Testis (tissue), 3 donors: Measurements from ENCODE around the gene PSMC3. TPM values are rescaled to one million over a fixed set of nuclear protein-coding genes. Genes with fewer than 3 reads are reported as not detected.
A peak's percentile ranks its signal among the peaks of the same experiment; 100 is the strongest.

Experiments
- DNase-seq: peaks from one replicate; pipeline ENCODE4 v3.0.0-alpha.2; 2019
- H3K27ac ChIP-seq, 2 donors: fragments of 200-600 bp; sonication (generic); one replicate each; pipeline ENCODE4 v1.5.1; 2019
- H3K27me3 ChIP-seq: fragments of 200-600 bp; sonication (generic); one replicate; pipeline ENCODE4 v1.5.1; 2019
- H3K36me3 ChIP-seq: fragments of 200-600 bp; sonication (generic); one replicate; pipeline ENCODE4 v1.5.1; 2017; ENCODE audit warnings: low read depth; ENCODE audit errors: missing control alignments
- H3K4me1 ChIP-seq: fragments of 200-600 bp; sonication (generic); one replicate; pipeline ENCODE4 v1.5.1; 2019
- H3K4me3 ChIP-seq, 2 donors: fragments of 200-600 bp; sonication (generic); one replicate each; pipeline ENCODE4 v1.5.1; 2017 to 2019
- H3K9me3 ChIP-seq: fragments of 200-600 bp; sonication (generic); one replicate; pipeline ENCODE4 v1.5.1; 2017
- CTCF ChIP-seq, 3 experiments: fragments of 450-650 bp in 2 of 3; fragments of 200-600 bp in 1 of 3; sonication (generic) in 1 of 3; IDR thresholded peaks; one replicate each; pipeline ENCODE4 v1.5.1; 2016 to 2019; ENCODE audit warnings: antibody characterized with exemption in 3 of 3, mild to moderate bottlenecking in 2 of 3, moderate library complexity in 1 of 3
- POLR2A ChIP-seq: fragments of 450-650 bp; IDR thresholded peaks from one replicate; pipeline ENCODE4 v1.6.1; 2017; ENCODE audit warnings: antibody characterized with exemption, mild to moderate bottlenecking, moderate library complexity
- WGBS, 2 donors: methylation state at CpG; one replicate each; pipeline ENCODE4 v1.1.5; 2018; 5-methylcytosine and 5-hydroxymethylcytosine counted together
- intact Hi-C: fragments of 100-400 bp; cut with DNase I; formaldehyde crosslinking; loops from one replicate; pipeline ENCODE4 v1.15.1; 2023; ENCODE audit warnings: low total_unique reads
- polyA plus RNA-seq: library from polyadenylated mRNA; stranded (reverse); fragments of 350-450 nt; fragmentation: Illumina TruSeq; extraction: RNeasy Lipid Tissue Mini Kit (QIAGEN cat#74804); gene quantifications from one replicate; pipeline ENCODE4 v1.2.3, GENCODE V29; 2014; ENCODE audit warnings: low read depth, low replicate concordance; ENCODE audit not compliant: insufficient read depth
- total RNA-seq, 2 donors: library from RNA; depleted of rRNA; stranded (reverse); fragments of >200 nt; gene quantifications; one replicate each; pipeline ENCODE4 v1.2.3, GENCODE V29; 2016

The PSMC3 gene
- total and polyA plus RNA-seq, 3 donors from 2014 or later: 98.1 to 228 (median 108) TPM

GRCh38 chr11:47378836-47379170, 47.4 kb downstream of the PSMC3 start:
- Histone ChIP-seq H3K27me3 (no peaks in the 10 kb centered on the region), H3K9me3 (no peaks in the 10 kb centered on the region), H3K4me3 (no peak overlapping the region), H3K36me3 (no peaks in the 10 kb centered on the region), H3K27ac (no peak overlapping the region), H3K4me1 (no peaks in the 10 kb centered on the region)
- DNase-seq: no peak
- intact Hi-C loops: loop anchor here (10.0 kb wide), 1 partner anchor 76 kb away; no protein-coding TSS in a partner anchor
- no peak for TF ChIP-seq CTCF (IDR thresholded peaks at IDR 0.05)
- TF ChIP-seq POLR2A: no peak

GRCh38 chr11:47378010-47378835, 48.0 kb downstream of the PSMC3 start, which contains the start of gene SPI1:
Gene SPI1, minus strand, starts transcription at chr11:47378547. Its CDS starts 194 bp downstream, at chr11:47378353.
- TF ChIP-seq CTCF (IDR thresholded peaks at IDR 0.05) (no peak), POLR2A (no peak)
- H3K4me3 ChIP-seq: peak within 1 kb of the TSS in 1 of 2 donors; percentile 17
- H3K27ac ChIP-seq: peak within 1 kb of the TSS; percentile 11 to 56
- no peaks in the 10 kb centered on the region for H3K9me3 ChIP-seq
- intact Hi-C loops: loop anchor here (10.0 kb wide), 1 partner anchor 77 kb away; no protein-coding TSS in a partner anchor
- H3K36me3 ChIP-seq: no peaks in the 10 kb centered on the region
- 80 to 83% methylated on average over 7 to 31 of the region's 31 CpGs for WGBS, 2 donors
- DNase-seq: peak; percentile 47
- H3K27me3 ChIP-seq: no peaks in the 10 kb centered on the region
- no peaks in the 10 kb centered on the region for H3K4me1 ChIP-seq

GRCh38 chr11:47377571-47378009, 48.6 kb downstream of the PSMC3 start:
- Histone ChIP-seq H3K4me3 (peak overlapping the region in 1 of 2 donors; percentile 17), H3K36me3 (no peaks in the 10 kb centered on the region), H3K27ac (peak overlapping the region; percentile 11 to 56), H3K27me3 (no peaks in the 10 kb centered on the region), H3K9me3 (no peaks in the 10 kb centered on the region), H3K4me1 (no peaks in the 10 kb centered on the region)
- intact Hi-C loops: loop anchor here (10.0 kb wide), 1 partner anchor 77 kb away; no protein-coding TSS in a partner anchor
- no peak for DNase-seq
- 84 to 91% methylated on average over 5 of the region's 5 CpGs for WGBS, 2 donors
- TF ChIP-seq POLR2A: no peak
- no peak for TF ChIP-seq CTCF (IDR thresholded peaks at IDR 0.05)

GRCh38 chr11:47376525-47377371, 49.5 kb downstream of the PSMC3 start:
- intact Hi-C loops: loop anchor here (10.0 kb wide), 1 partner anchor 78 kb away; no protein-coding TSS in a partner anchor
- peak overlapping the region in 1 of 2 donors; percentile 17 for H3K4me3 ChIP-seq

More at GRCh38 chr11:47376525-47377371, 49.5 kb downstream of the PSMC3 start:
- no peaks in the 10 kb centered on the region for H3K27me3 ChIP-seq
- TF ChIP-seq CTCF (IDR thresholded peaks at IDR 0.05) (no peak), POLR2A (no peak)
- no peak overlapping the region for H3K27ac ChIP-seq
- H3K4me1 ChIP-seq: no peaks in the 10 kb centered on the region
- DNase-seq: no peak
- 75 to 86% methylated on average over 14 of the region's 14 CpGs for WGBS, 2 donors
- no peaks in the 10 kb centered on the region for H3K9me3 ChIP-seq
- no peaks in the 10 kb centered on the region for H3K36me3 ChIP-seq
